GM19463 (cell line): ENCODE measurements around the gene CUL2.
"Not testable (repeated sequence)": the region's sequence is repeated elsewhere in the genome, so short reads cannot be mapped to it uniquely, and the experiment has no call there.

Experiments
- ATAC-seq: cut with Tn5 transposase; IDR thresholded peaks from one replicate; pipeline ENCODE4 v1.9.1; 2021; ENCODE audit warnings: mild to moderate bottlenecking, moderate library complexity; ENCODE audit not compliant: unreplicated experiment

The CUL2 gene

GRCh38 chr10:35020481-35020880, 69.7 kb downstream of the CUL2 start:
- no peak for ATAC-seq

GRCh38 chr10:35019041-35020024, 70.8 kb downstream of the CUL2 start:
- ATAC-seq: no peak

- ATAC-seq: no peak
Observed at GRCh38 chr10:35017608-35018007, 72.5 kb downstream of the CUL2 start.

GRCh38 chr10:35015843-35016408, 74.2 kb downstream of the CUL2 start:
- ATAC-seq: no peak

- ATAC-seq: no peak
Observed at GRCh38 chr10:35012781-35013180, 77.4 kb downstream of the CUL2 start.

- no peak for ATAC-seq
Observed at GRCh38 chr10:35011771-35012191, 78.4 kb downstream of the CUL2 start.

GRCh38 chr10:35007858-35008301, 82.3 kb downstream of the CUL2 start:
- ATAC-seq: no peak

- no peak for ATAC-seq
Observed at GRCh38 chr10:35006836-35007235, 83.3 kb downstream of the CUL2 start.

GRCh38 chr10:35005868-35006267, 84.3 kb downstream of the CUL2 start:
- no peak for ATAC-seq

- ATAC-seq: no peak
Observed at GRCh38 chr10:35004651-35005050, 85.5 kb downstream of the CUL2 start.

GRCh38 chr10:35003906-35004305, 86.2 kb downstream of the CUL2 start:
- no peak for ATAC-seq

GRCh38 chr10:35000936-35001335, 89.2 kb downstream of the CUL2 start:
- no peak for ATAC-seq

- ATAC-seq: no peak
Observed at GRCh38 chr10:34999532-34999931, 90.6 kb downstream of the CUL2 start.

GRCh38 chr10:34998940-34999339, 91.2 kb downstream of the CUL2 start:
- ATAC-seq: no peak

GRCh38 chr10:34996843-34997242, 93.3 kb downstream of the CUL2 start:
- ATAC-seq: no peak

GRCh38 chr10:34995925-34996324, 94.2 kb downstream of the CUL2 start:
- no peak for ATAC-seq

- peak; percentile 90 for ATAC-seq
Observed at GRCh38 chr10:34994565-34995142, 95.5 kb downstream of the CUL2 start.

GRCh38 chr10:34993782-34994181, 96.4 kb downstream of the CUL2 start:
- no peak for ATAC-seq

GRCh38 chr10:34991117-34991516, 99.0 kb downstream of the CUL2 start:
- ATAC-seq: not testable (repeated sequence)

- no peak for ATAC-seq
Observed at GRCh38 chr10:34988397-34989067, 101.6 kb downstream of the CUL2 start.

- no peak for ATAC-seq
Observed at GRCh38 chr10:34985823-34986222, 104.3 kb downstream of the CUL2 start.
